ENCODE data around the gene TM4SF20. TPM values are rescaled to one million over a fixed set of nuclear protein-coding genes. Genes with fewer than 3 reads are reported as not detected.
A peak's percentile ranks its signal among the peaks of the same experiment; 100 is the strongest.

The TM4SF20 gene
- total RNA-seq (not detected), polyA plus RNA-seq (not detected)

GRCh38 chr2:227379095-227379494 lies at the start of gene TM4SF20:
TSS of gene TM4SF20 (minus strand) at chr2:227379306. CDS start at chr2:227379268, 38 bp downstream.
- no peaks in the 10 kb centered on the region for H3K27me3 ChIP-seq (ENCODE audit: insufficient read depth, low read length, poor library complexity, severe bottlenecking)
- no peak within 1 kb of the TSS for H3K27ac ChIP-seq (ENCODE audit: low read depth, low read length)
- H3K36me3 ChIP-seq (ENCODE audit: insufficient read depth, low read length), result no peaks in the 10 kb centered on the region
- no peak for DNase-seq
- H3K9me3 ChIP-seq (ENCODE audit: low read length), result no peaks in the 10 kb centered on the region
- Mint-ChIP-seq H3K9me3 (no peaks in the 10 kb centered on the region), H3K4me3 (no peak within 1 kb of the TSS), H3K36me3 (no peaks in the 10 kb centered on the region), H3K4me1 (peaks cover 3 to 6% (median 5%) of the 10 kb centered on the region in 3 donors), H3K27ac (no peak within 1 kb of the TSS), H3K27me3 (peaks cover 1 to 46% of the 10 kb centered on the region in 2 donors)
- ChIA-PET CTCF (no interaction called here), POLR2A (no interaction called here)
- no peaks in the 10 kb centered on the region for H3K4me1 ChIP-seq (ENCODE audit: insufficient read depth, low read length)
- H3K4me3 ChIP-seq (ENCODE audit: low read length), result no peak within 1 kb of the TSS

- Histone ChIP-seq H3K36me3 (ENCODE audit: insufficient read depth, low read length) (no peaks in the 10 kb centered on the region), H3K4me1 (ENCODE audit: insufficient read depth, low read length) (no peaks in the 10 kb centered on the region), H3K4me3 (ENCODE audit: low read length) (no peak overlapping the region), H3K27ac (ENCODE audit: low read depth, low read length) (no peak overlapping the region), H3K9me3 (ENCODE audit: low read length) (peaks cover 5% of the 10 kb centered on the region), H3K27me3 (ENCODE audit: insufficient read depth, low read length, poor library complexity, severe bottlenecking) (no peaks in the 10 kb centered on the region)
- no peak overlapping the region for H3K4me3 Mint-ChIP-seq
- H3K9me3 Mint-ChIP-seq, result peaks cover 10 to 17% (median 13%) of the 10 kb centered on the region in 5 donors
- POLR2A ChIA-PET, result no interaction called here
- H3K27ac Mint-ChIP-seq, result no peak overlapping the region
- peaks cover 2 to 11% (median 2%) of the 10 kb centered on the region in 3 donors for H3K36me3 Mint-ChIP-seq
- peaks cover 5 to 22% of the 10 kb centered on the region in 2 donors for H3K27me3 Mint-ChIP-seq
- H3K4me1 Mint-ChIP-seq, result no peaks in the 10 kb centered on the region
- CTCF ChIA-PET, result no interaction called here
- DNase-seq, result no peak
Observed at GRCh38 chr2:227428731-227429285, 49.7 kb upstream of the TM4SF20 start.

- DNase-seq, result no peak
- ChIA-PET POLR2A (no interaction called here), CTCF (no interaction called here)
- H3K27me3 ChIP-seq (ENCODE audit: insufficient read depth, low read length, poor library complexity, severe bottlenecking), result no peaks in the 10 kb centered on the region
- Mint-ChIP-seq H3K27me3 (peaks cover 0 to 7% of the 10 kb centered on the region in 2 donors), H3K4me1 (no peaks in the 10 kb centered on the region), H3K4me3 (no peak overlapping the region), H3K9me3 (no peaks in the 10 kb centered on the region), H3K36me3 (no peaks in the 10 kb centered on the region), H3K27ac (peak overlapping the region in 1 of 8 donors; percentile 52)
- H3K36me3 ChIP-seq (ENCODE audit: insufficient read depth, low read length), result no peaks in the 10 kb centered on the region
- no peak overlapping the region for H3K4me3 ChIP-seq (ENCODE audit: low read length)
- no peaks in the 10 kb centered on the region for H3K4me1 ChIP-seq (ENCODE audit: insufficient read depth, low read length)
- no peak overlapping the region for H3K27ac ChIP-seq (ENCODE audit: low read depth, low read length)
- H3K9me3 ChIP-seq (ENCODE audit: low read length), result no peaks in the 10 kb centered on the region
Observed at GRCh38 chr2:227423656-227424499, 44.8 kb upstream of the TM4SF20 start.

DNA sequence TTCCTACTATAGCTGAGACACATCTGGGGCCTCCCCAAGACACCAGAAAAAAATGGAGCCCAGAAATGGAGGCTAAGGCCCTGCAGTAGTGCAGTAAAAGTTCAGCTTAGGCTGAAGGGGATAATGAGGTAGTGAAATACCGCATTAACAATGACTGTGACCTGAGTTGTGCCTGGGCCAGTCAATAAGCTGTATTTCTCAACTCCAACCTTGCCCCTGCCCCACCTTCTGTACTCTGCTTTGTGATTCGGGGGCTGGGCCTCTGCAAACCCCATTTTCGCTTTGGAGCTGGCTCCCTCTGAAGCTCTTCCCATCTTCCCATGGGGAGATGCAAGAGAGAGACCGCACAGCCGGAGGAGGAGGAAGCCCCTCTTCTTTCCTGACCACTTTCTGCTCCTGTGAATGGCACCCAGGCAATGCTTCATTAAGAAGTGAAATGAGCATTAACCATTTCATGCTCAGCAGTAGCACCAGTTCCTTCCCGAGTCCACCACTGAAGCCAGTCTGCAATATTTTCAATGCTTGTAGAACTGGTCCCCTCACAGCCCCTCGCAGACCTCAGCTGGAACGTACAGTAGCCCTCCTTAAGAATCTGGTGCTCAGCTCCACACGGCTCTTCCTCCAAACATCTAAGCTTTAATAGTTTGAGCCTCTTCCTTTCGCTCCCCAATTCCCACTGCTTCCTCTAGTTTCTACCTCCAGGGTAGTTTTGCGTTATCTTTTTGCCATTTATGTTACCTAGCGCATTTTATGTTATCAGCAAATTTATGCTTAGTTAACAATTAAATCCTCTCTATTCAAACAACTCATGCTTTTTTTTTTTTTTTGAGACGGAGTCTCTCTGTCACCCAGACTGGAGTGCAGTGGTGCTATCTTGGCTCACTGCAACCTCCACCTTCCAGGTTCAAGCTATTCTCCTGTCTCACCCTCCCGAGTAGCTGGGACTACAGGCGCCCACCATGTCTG lies 41.3 kb upstream of the TM4SF20 start:
- DNase-seq, result no peak
- no peaks in the 10 kb centered on the region for H3K36me3 Mint-ChIP-seq
- H3K4me3 Mint-ChIP-seq, result no peak overlapping the region
- CTCF ChIA-PET, result no interaction called here
- H3K4me1 ChIP-seq (ENCODE audit: insufficient read depth, low read length), result no peaks in the 10 kb centered on the region
- no peak overlapping the region for H3K4me3 ChIP-seq (ENCODE audit: low read length)
- peak overlapping the region in 1 of 8 donors; percentile 0 for H3K27ac Mint-ChIP-seq
- H3K27me3 ChIP-seq (ENCODE audit: insufficient read depth, low read length, poor library complexity, severe bottlenecking), result no peaks in the 10 kb centered on the region
- no peaks in the 10 kb centered on the region for H3K9me3 Mint-ChIP-seq
- H3K4me1 Mint-ChIP-seq, result peaks cover 0 to 7% (median 4%) of the 10 kb centered on the region in 3 donors
- no peak overlapping the region for H3K27ac ChIP-seq (ENCODE audit: low read depth, low read length)
- no peaks in the 10 kb centered on the region for H3K9me3 ChIP-seq (ENCODE audit: low read length)
- H3K27me3 Mint-ChIP-seq, result no peaks in the 10 kb centered on the region
- POLR2A ChIA-PET, result no interaction called here
- H3K36me3 ChIP-seq (ENCODE audit: insufficient read depth, low read length), result no peaks in the 10 kb centered on the region

- Histone ChIP-seq H3K4me1 (ENCODE audit: insufficient read depth, low read length) (no peaks in the 10 kb centered on the region), H3K36me3 (ENCODE audit: insufficient read depth, low read length) (no peaks in the 10 kb centered on the region), H3K9me3 (ENCODE audit: low read length) (no peaks in the 10 kb centered on the region), H3K4me3 (ENCODE audit: low read length) (no peak overlapping the region), H3K27ac (ENCODE audit: low read depth, low read length) (no peak overlapping the region), H3K27me3 (ENCODE audit: insufficient read depth, low read length, poor library complexity, severe bottlenecking) (no peaks in the 10 kb centered on the region)
- ChIA-PET CTCF (no interaction called here), POLR2A (no interaction called here)
- Mint-ChIP-seq H3K27me3 (no peaks in the 10 kb centered on the region), H3K27ac (no peak overlapping the region), H3K4me3 (no peak overlapping the region), H3K4me1 (peaks cover 7 to 21% (median 8%) of the 10 kb centered on the region in 3 donors), H3K36me3 (no peaks in the 10 kb centered on the region), H3K9me3 (no peaks in the 10 kb centered on the region)
- no peak for DNase-seq
Observed at GRCh38 chr2:227416701-227417100, 37.6 kb upstream of the TM4SF20 start.

DNA sequence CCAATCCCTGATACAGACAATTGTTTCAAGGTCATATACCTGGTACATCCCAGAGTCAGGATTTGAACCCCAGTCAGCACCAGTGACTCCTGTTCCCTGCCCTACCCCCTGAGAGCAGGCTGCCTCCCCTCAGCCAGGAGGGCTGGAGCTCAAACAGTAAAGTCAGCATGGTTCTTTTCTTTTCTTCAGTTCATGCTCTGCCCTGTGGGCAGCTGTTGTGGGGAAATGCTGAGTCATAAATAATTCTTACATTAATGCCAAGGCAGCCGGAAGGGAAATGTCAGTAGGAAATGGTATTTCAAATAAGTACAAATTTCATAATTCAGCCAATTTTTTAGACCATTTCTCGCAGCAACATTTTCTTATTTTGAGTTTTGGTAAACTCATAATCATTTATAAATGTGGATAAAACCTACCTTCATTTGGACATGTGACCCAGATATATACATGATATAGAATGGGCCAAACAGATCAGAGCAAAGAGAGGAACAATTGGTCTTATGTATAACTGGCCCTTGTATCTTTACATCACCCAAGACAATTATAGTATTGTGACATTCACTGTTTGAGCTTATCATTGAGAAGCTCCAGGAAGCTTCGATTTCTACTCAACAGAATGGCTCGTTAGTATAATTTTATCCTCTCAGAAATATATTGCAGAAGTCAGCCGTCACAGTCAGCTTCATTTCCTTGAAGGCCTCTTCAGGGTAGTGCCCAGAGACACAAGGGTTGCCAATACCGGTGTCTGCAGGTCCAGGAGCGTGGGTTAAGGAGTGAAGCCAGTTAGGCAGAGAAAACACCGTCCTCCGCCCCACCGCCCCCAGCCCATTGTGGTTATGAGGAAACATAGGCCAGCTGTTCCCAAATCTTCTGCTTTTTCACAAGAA lies 36.7 kb upstream of the TM4SF20 start:
- H3K4me3 ChIP-seq (ENCODE audit: low read length), result no peak overlapping the region
- H3K27ac ChIP-seq (ENCODE audit: low read depth, low read length), result no peak overlapping the region
- peak overlapping the region in 1 of 8 donors; percentile 24 for H3K27ac Mint-ChIP-seq
- ChIA-PET CTCF (no interaction called here), POLR2A (no interaction called here)
- no peaks in the 10 kb centered on the region for H3K9me3 ChIP-seq (ENCODE audit: low read length)
- no peak for DNase-seq
- no peaks in the 10 kb centered on the region for H3K27me3 ChIP-seq (ENCODE audit: insufficient read depth, low read length, poor library complexity, severe bottlenecking)
- no peaks in the 10 kb centered on the region for H3K4me1 ChIP-seq (ENCODE audit: insufficient read depth, low read length)
- no peaks in the 10 kb centered on the region for H3K27me3 Mint-ChIP-seq
- no peaks in the 10 kb centered on the region for H3K36me3 Mint-ChIP-seq
- H3K4me1 Mint-ChIP-seq, result peaks cover 15 to 30% (median 16%) of the 10 kb centered on the region in 3 donors
- no peaks in the 10 kb centered on the region for H3K9me3 Mint-ChIP-seq
- H3K4me3 Mint-ChIP-seq, result no peak overlapping the region
- H3K36me3 ChIP-seq (ENCODE audit: insufficient read depth, low read length), result no peaks in the 10 kb centered on the region

DNA sequence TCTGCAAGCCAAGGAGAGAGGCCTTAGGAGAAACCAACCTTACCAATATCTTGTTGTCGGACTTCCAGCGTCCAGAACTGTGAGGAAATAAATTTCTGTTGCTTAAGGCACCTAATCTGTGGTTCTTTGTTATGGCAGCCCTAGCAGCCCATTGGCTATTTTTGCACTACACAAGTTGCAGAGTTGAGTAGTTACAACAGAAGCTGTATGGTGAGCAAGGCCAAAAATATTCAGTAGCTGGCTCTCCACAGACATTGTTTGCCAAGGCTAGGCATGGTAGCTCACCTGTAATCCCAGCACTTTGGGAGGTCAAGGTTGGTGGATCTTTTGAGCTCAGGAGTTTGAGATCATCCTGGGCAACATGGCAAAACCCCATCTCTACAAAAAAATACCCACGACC lies 35.7 kb upstream of the TM4SF20 start:
- Histone ChIP-seq H3K4me3 (ENCODE audit: low read length) (no peak overlapping the region), H3K9me3 (ENCODE audit: low read length) (no peaks in the 10 kb centered on the region), H3K27me3 (ENCODE audit: insufficient read depth, low read length, poor library complexity, severe bottlenecking) (no peaks in the 10 kb centered on the region), H3K27ac (ENCODE audit: low read depth, low read length) (no peak overlapping the region), H3K36me3 (ENCODE audit: insufficient read depth, low read length) (no peaks in the 10 kb centered on the region), H3K4me1 (ENCODE audit: insufficient read depth, low read length) (no peaks in the 10 kb centered on the region)
- ChIA-PET POLR2A (no interaction called here), CTCF (no interaction called here)
- Mint-ChIP-seq H3K4me1 (peaks cover 15 to 30% (median 16%) of the 10 kb centered on the region in 3 donors), H3K36me3 (no peaks in the 10 kb centered on the region), H3K27me3 (no peaks in the 10 kb centered on the region), H3K9me3 (no peaks in the 10 kb centered on the region), H3K27ac (no peak overlapping the region), H3K4me3 (no peak overlapping the region)
- DNase-seq, result no peak

Data from CD8-positive, alpha-beta memory T cell (primary cell).